ENCODE data around the gene ANXA11. TPM values are rescaled to one million over a fixed set of nuclear protein-coding genes. Genes with fewer than 3 reads are reported as not detected.

The ANXA11 gene
- total RNA-seq, 1 experiment from 2014 or later = 181 TPM

DNA sequence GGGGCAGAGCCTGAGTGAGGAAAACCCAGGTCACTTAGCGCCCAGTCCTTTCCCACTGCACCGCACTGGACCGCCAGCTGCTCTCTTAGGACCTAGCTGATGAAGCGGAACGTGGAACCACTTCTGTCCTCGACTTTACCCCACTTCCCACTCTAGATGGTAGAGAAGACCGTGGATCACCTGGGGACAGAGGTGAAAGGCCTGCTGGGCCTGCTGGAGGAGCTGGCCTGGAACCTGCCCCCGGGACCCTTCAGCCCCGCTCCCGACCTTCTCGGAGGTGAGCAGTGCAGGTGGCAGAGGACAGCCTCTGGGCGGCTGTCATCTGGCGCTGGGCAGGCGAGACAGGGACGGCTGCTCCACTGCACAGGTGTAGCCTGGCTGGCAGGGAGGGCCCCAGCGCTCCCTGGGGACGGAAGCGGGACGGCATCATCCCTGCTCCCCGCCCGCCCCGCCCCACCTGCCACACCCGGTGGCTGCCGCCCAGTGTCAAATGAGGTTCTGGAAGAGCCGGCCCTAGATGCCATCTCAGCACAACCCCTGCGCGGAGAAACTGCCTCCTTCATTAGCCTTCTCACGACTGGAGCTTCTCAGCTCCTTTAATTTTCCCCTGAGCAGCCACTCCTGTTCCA lies 61.2 kb downstream of the ANXA11 start:
- Histone ChIP-seq H3K9me2 (ENCODE audit: insufficient read depth) (no peaks in the 10 kb centered on the region), H3K4me2 (ENCODE audit: low read length) (peak overlapping the region; percentile 88), H3K27ac (ENCODE audit: low read depth, low read length) (no peak overlapping the region), H4K20me1 (ENCODE audit: insufficient read depth) (no peaks in the 10 kb centered on the region), H3K4me3 (replicated peaks in 1 of 2; ENCODE audit: low read depth in 1 of 2, low read length in 2 of 2) (peak overlapping the region; percentile 32 to 39), H3K9ac (ENCODE audit: low read length) (peak overlapping the region; percentile 33; the same call in 1 of the 2 replicates), H3K36me3 (ENCODE audit: control insufficient read depth in 1 of 2, insufficient read depth in 2 of 2, low read length in 2 of 2) (0 out of 4 replicates have a peak, but pooled peaks cover 0 to 3% of the 10 kb centered on the region in 2 experiments), H3K79me2 (ENCODE audit: insufficient read depth, low read length) (no peaks in the 10 kb centered on the region), H2AFZ (ENCODE audit: low read depth, low read length, poor library complexity, severe bottlenecking) (no peak overlapping the region), H3K9me3 (ENCODE audit: control insufficient read depth in 1 of 2, insufficient read depth in 1 of 2, low read depth in 1 of 2, low read length in 2 of 2) (no peaks in the 10 kb centered on the region), H3K4me1 (ENCODE audit: control insufficient read depth in 1 of 2, insufficient read depth in 2 of 2, low read length in 2 of 2) (peaks cover 13 to 33% of the 10 kb centered on the region in 2 experiments; a peak in 3 of 4 replicates), H3K27me3 (ENCODE audit: insufficient read depth, low read length) (no peaks in the 10 kb centered on the region)
- DNase-seq (ENCODE audit: low read depth, low spot score) (peak; percentile 16), ATAC-seq (peak; percentile 78)
- no peak for TF ChIP-seq EZH2 (IDR thresholded peaks at IDR 0.05)
- TF ChIP-seq SIN3A (IDR thresholded peaks at IDR 0.05; ENCODE audit: low read depth) = peak; percentile 38; the same call in 1 of the 2 replicates
- TF ChIP-seq, protein P1, sequence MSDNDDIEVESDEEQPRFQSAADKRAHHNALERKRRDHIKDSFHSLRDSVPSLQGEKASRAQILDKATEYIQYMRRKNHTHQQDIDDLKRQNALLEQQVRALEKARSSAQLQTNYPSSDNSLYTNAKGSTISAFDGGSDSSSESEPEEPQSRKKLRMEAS (IDR thresholded peaks at IDR 0.05) = peak; percentile 39; the same call in 1 of the 2 replicates
- 0 out of 2 replicates have a peak, but pooled peaks have one; percentile 18 for TF ChIP-seq SP1 (IDR thresholded peaks at IDR 0.05; ENCODE audit: low read depth)
- ChIA-PET POLR2A (interaction anchor here (0.5 to 1.9 kb wide), 3 partner anchors 61 to 386 kb away, joined by 3 to 9 read pairs (median 7); partner anchors contain the start of gene ANXA11), CTCF (interaction anchor here (0.6 to 3.1 kb wide), 11 partner anchors 10 to 117 kb away, joined by 3 to 61 read pairs (median 4); partner anchors contain the start of gene ANXA11), RAD21 (ENCODE audit: low non-redundant PET in 1 of 2, low total read pairs in 2 of 2, uncharacterized antibody in 2 of 2, unreplicated experiment in 2 of 2) (interaction anchor here (0.7 to 2.1 kb wide), 5 partner anchors 14 to 606 kb away, joined by 3 to 20 read pairs (median 4); no protein-coding TSS in a partner anchor)
- intact Hi-C loops (cut with micrococcal nuclease) = loop anchor here (1.0 to 5.0 kb wide), 2 partner anchors 63 to 78 kb away; partner anchors contain the start of gene ANXA11
- no TSS peak for BruUV-seq (replicated peaks)

DNA sequence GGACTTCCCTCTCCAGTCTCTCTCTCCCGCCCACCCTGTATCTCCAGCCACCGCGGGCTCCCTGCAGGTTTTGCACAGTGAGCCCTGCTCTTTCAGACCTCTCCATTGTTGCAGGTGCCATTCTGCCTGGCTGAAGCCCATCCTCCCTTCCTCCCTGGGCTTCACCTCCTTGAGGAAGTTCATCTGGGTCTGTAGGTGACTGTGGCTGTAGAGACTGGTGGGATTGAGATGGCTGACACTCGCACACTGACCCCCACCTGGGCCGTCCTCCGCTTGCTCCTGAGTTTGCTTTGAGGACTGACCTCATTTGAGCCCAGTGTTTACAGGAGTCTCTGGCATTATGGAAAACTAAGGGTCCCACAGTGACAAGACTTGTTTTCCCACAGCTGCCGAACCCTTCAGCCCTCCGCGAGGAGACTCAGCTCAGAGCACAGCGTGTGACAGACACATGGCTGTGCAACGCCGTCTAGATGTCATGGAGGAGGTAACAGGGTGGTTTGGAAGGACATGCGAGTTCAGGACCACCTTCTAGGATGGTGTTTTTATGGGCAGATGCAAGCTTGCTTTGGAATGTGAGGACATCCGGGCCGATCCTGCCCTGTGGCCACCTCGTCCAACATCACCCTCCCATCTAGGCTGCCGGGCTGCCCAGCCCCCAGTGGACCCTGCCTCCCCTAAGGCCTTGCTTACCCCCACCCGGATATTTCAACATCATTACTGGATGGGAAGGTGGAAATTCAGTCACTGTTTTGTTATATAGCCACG lies 63.5 kb downstream of the ANXA11 start:
- ChIA-PET POLR2A (no interaction called here), RAD21 (ENCODE audit: low non-redundant PET in 1 of 2, low total read pairs in 2 of 2, uncharacterized antibody in 2 of 2, unreplicated experiment in 2 of 2) (no interaction called here), CTCF (interaction anchor here (1.0 to 3.1 kb wide), 3 partner anchors 12 to 81 kb away, joined by 3 to 61 read pairs (median 8); no protein-coding TSS in a partner anchor)
- ATAC-seq (no peak), DNase-seq (ENCODE audit: low read depth, low spot score) (no peak)
- Histone ChIP-seq H3K36me3 (ENCODE audit: control insufficient read depth in 1 of 2, insufficient read depth in 2 of 2, low read length in 2 of 2) (no peaks in the 10 kb centered on the region), H3K9ac (ENCODE audit: low read length) (no peak overlapping the region), H3K4me1 (ENCODE audit: control insufficient read depth in 1 of 2, insufficient read depth in 2 of 2, low read length in 2 of 2) (peaks cover 13 to 29% of the 10 kb centered on the region in 2 experiments; a peak in 3 of 4 replicates), H3K79me2 (ENCODE audit: insufficient read depth, low read length) (no peaks in the 10 kb centered on the region), H3K4me2 (ENCODE audit: low read length) (no peak overlapping the region), H3K27ac (ENCODE audit: low read depth, low read length) (no peak overlapping the region), H3K9me2 (ENCODE audit: insufficient read depth) (no peaks in the 10 kb centered on the region), H4K20me1 (ENCODE audit: insufficient read depth) (no peaks in the 10 kb centered on the region), H3K9me3 (ENCODE audit: control insufficient read depth in 1 of 2, insufficient read depth in 1 of 2, low read depth in 1 of 2, low read length in 2 of 2) (no peaks in the 10 kb centered on the region), H3K4me3 (replicated peaks in 1 of 2; ENCODE audit: low read depth in 1 of 2, low read length in 2 of 2) (no peak overlapping the region), H2AFZ (ENCODE audit: low read depth, low read length, poor library complexity, severe bottlenecking) (no peak overlapping the region), H3K27me3 (ENCODE audit: insufficient read depth, low read length) (no peaks in the 10 kb centered on the region)
- TF ChIP-seq JUND (IDR thresholded peaks at IDR 0.05) (no peak), CEBPB (IDR thresholded peaks at IDR 0.05; ENCODE audit: low read depth) (no peak), CBX3 (IDR thresholded peaks at IDR 0.05; ENCODE audit: low read depth) (no peak), ZFX (IDR thresholded peaks at IDR 0.05) (no peak)
- intact Hi-C loops (cut with micrococcal nuclease) = loop anchor here (5.0 kb wide), 1 partner anchor 65 kb away; the partner anchor contains the start of gene ANXA11
- no TSS peak for BruUV-seq (replicated peaks)

Measured in HCT116 (cell line).